Karpas-422 (cell line): ENCODE results near the gene TMEM219. TPM values are rescaled to one million over a fixed set of nuclear protein-coding genes. Genes with fewer than 3 reads are reported as not detected.

ENCODE experiments used
- DNase-seq: peaks from one replicate; pipeline ENCODE4 v3.0.0-alpha.2; 2015
- H2AFZ ChIP-seq: fragments of 200-600 bp; sonication (generic); 2 replicates; pipeline ENCODE4 v1.6.1; 2014; ENCODE audit warnings: antibody characterized with exemption, low read length, mixed read lengths
- H3K27ac ChIP-seq: fragments of 200-600 bp; sonication (generic); 2 replicates; pipeline ENCODE4 v1.5.1; 2014; ENCODE audit warnings: mild to moderate bottlenecking, low read length, moderate library complexity
- H3K27me3 ChIP-seq: fragments of 200-600 bp; sonication (generic); 2 replicates; pipeline ENCODE4 v1.6.1; 2014; ENCODE audit warnings: low read length, mixed read lengths
- H3K36me3 ChIP-seq: fragments of 200-600 bp; sonication (generic); 2 replicates; pipeline ENCODE4 v1.6.1; 2014; ENCODE audit warnings: low read length, mixed read lengths; ENCODE audit not compliant: insufficient read depth
- H3K4me1 ChIP-seq: fragments of 200-600 bp; sonication (generic); 2 replicates; pipeline ENCODE4 v1.6.1; 2014; ENCODE audit warnings: mild to moderate bottlenecking, low read length, mixed read lengths
- H3K4me2 ChIP-seq: fragments of 200-600 bp; sonication (generic); 2 replicates; pipeline ENCODE4 v1.6.1; 2014; ENCODE audit warnings: low read length, low read depth, mild to moderate bottlenecking; ENCODE audit not compliant: poor library complexity, severe bottlenecking
- H3K4me3 ChIP-seq: fragments of 200-600 bp; sonication (generic); 2 replicates; pipeline ENCODE4 v1.5.1; 2014; ENCODE audit warnings: mild to moderate bottlenecking, antibody characterized with exemption, low read length, mixed read lengths
- H3K79me2 ChIP-seq: fragments of 200-600 bp; sonication (generic); 2 replicates; pipeline ENCODE4 v1.6.1; 2014; ENCODE audit warnings: mild to moderate bottlenecking, low read length, mixed read lengths
- H3K9ac ChIP-seq: fragments of 200-600 bp; sonication (generic); 2 replicates; pipeline ENCODE4 v1.6.0; 2014; ENCODE audit warnings: low read length
- H3K9me2 ChIP-seq: fragments of 200-600 bp; sonication (generic), shearing (Covaris generic); replicated peaks from 2 replicates; pipeline ENCODE4 v1.6.0; 2014; ENCODE audit warnings: mild to moderate bottlenecking, low read length, moderate library complexity; ENCODE audit not compliant: insufficient read depth
- H3K9me3 ChIP-seq: fragments of 300-700, 200-600 bp; sonication (generic); 2 replicates; pipeline ENCODE4 v1.6.1; 2014; ENCODE audit warnings: low read length, mixed read lengths
- H4K20me1 ChIP-seq: fragments of 200-600 bp; sonication (generic); 2 replicates; pipeline ENCODE4 v1.6.1; 2014; ENCODE audit warnings: mild to moderate bottlenecking, antibody characterized with exemption, low read length, low read depth; ENCODE audit not compliant: insufficient read depth
- total RNA-seq: library from RNA; depleted of rRNA; stranded (reverse); fragments of >200 nt; shearing (Covaris generic); gene quantifications from 2 replicates; pipeline ENCODE4 v1.2.3, GENCODE V29; 2014; ENCODE audit warnings: low replicate concordance; rRNA removed

Gene TMEM219
- total RNA-seq: 120 and 128 TPM in 2 replicates

GRCh38 chr16:29961479-29962343, at the start of gene TMEM219:
TSS of gene TMEM219 (plus strand) at chr16:29962079. CDS start at chr16:29963144, 1,065 bp downstream.
- Histone ChIP-seq H3K36me3 (no peaks in the 10 kb centered on the region), H3K4me3 (peak within 1 kb of the TSS; percentile 97), H3K9me3 (no peaks in the 10 kb centered on the region), H3K27ac (peak within 1 kb of the TSS; percentile 45), H4K20me1 (no peaks in the 10 kb centered on the region), H2AFZ (peak within 1 kb of the TSS; percentile 46), H3K9ac (peak within 1 kb of the TSS; percentile 89), H3K4me1 (peaks cover 17% of the 10 kb centered on the region), H3K9me2 (no peaks in the 10 kb centered on the region), H3K4me2 (peak within 1 kb of the TSS; percentile 99), H3K79me2 (peaks cover 12% of the 10 kb centered on the region), H3K27me3 (no peaks in the 10 kb centered on the region)
- peak; percentile 97 for DNase-seq

DNA sequence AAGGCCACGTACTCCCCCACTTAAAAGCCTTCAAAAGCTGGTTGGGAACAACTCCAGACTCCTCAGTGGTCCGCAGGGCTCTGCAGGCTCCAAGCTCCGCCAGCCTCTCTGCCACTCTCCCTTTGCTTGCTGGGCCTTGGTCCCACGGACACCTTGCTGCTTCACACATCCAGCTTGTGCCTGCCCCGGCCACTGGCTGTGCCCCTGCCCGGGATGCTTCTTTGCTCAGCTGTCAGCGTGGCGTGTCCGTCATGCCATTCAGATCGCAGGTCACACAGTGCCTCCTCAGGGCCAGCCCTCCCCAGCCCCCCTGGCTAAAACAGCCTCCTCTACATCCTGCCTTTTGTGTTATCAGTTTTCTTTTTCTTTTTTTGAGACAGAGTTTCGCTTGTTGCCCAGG, 49.8 kb upstream of the TMEM219 start:
- H3K36me3 ChIP-seq: no peaks in the 10 kb centered on the region
- no peak overlapping the region for H3K4me3 ChIP-seq
- DNase-seq: no peak
- no peaks in the 10 kb centered on the region for H3K79me2 ChIP-seq
- H2AFZ ChIP-seq: no peak overlapping the region
- H3K27me3 ChIP-seq: no peaks in the 10 kb centered on the region
- no peaks in the 10 kb centered on the region for H4K20me1 ChIP-seq
- no peaks in the 10 kb centered on the region for H3K9me3 ChIP-seq
- H3K9me2 ChIP-seq: no peaks in the 10 kb centered on the region
- no peak overlapping the region for H3K9ac ChIP-seq
- H3K4me2 ChIP-seq: no peak overlapping the region
- H3K27ac ChIP-seq: no peak overlapping the region
- H3K4me1 ChIP-seq: no peaks in the 10 kb centered on the region

- Histone ChIP-seq H3K9ac (no peak overlapping the region), H3K27ac (no peak overlapping the region), H3K79me2 (no peaks in the 10 kb centered on the region), H4K20me1 (no peaks in the 10 kb centered on the region), H3K4me3 (no peak overlapping the region), H3K9me2 (no peaks in the 10 kb centered on the region), H3K36me3 (no peaks in the 10 kb centered on the region), H3K4me1 (no peaks in the 10 kb centered on the region), H3K27me3 (no peaks in the 10 kb centered on the region), H3K9me3 (no peaks in the 10 kb centered on the region), H3K4me2 (no peak overlapping the region), H2AFZ (no peak overlapping the region)
- DNase-seq: no peak
Observed at GRCh38 chr16:29913514-29913913, 48.4 kb upstream of the TMEM219 start.

DNA sequence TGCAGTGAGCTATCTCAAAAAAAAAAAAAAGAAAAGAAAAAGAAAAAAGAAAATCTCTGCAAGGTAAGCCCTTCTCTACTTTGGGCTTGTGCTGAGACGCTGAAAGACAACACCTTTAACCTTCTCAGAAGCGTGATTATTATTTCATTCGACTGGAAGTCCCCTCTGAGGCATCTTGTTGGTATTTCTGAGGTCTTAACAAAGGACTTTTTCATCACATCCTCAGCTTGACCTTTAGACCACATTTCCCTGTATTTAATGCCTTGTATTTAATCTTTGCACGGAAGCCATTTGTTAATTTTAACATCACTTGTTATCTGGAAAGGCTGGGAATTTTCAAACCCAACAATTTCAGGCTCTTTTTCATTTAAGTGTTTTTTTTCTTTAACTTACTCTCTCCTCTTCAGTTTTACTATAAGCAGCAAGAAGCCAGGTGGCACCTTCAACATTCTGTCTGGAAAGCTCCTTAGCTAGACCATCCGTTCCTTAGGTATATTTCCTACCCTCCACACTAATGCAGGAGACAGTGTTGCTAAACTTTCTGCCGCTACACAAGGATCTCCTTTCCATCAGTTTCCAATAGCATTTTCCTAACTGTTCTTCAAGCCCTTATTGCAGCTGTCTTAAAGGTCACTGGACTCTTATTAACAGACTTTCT, 46.2 kb upstream of the TMEM219 start:
- no peak overlapping the region for H3K4me3 ChIP-seq
- H3K9me2 ChIP-seq: no peaks in the 10 kb centered on the region
- no peak overlapping the region for H3K4me2 ChIP-seq
- no peaks in the 10 kb centered on the region for H3K27me3 ChIP-seq
- peaks cover 3% of the 10 kb centered on the region for H3K4me1 ChIP-seq
- H3K9ac ChIP-seq: no peak overlapping the region
- peaks cover 11% of the 10 kb centered on the region for H3K36me3 ChIP-seq
- H2AFZ ChIP-seq: no peak overlapping the region
- no peaks in the 10 kb centered on the region for H4K20me1 ChIP-seq
- H3K79me2 ChIP-seq: 0 out of 2 replicates have a peak, but pooled peaks cover 2% of the 10 kb centered on the region
- no peak overlapping the region for H3K27ac ChIP-seq
- DNase-seq: no peak
- no peaks in the 10 kb centered on the region for H3K9me3 ChIP-seq

DNA sequence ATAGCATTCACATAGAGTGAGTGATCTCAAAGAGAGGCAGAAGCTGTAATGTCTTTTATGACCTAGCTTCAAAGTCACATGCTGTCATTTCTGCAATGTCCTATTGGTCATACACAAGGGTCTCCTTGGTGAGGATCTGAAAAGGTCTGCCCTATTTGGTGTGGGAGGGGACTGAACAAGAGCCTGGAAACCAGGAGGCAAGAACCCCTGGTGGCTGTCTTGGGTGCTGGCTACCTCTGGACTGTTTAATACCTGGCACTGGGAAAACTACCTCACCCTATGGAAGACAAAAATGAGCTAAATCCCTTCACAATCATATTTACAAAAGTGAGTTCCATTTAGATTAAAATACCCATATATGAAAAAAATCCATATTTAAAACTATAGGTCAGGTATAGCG, 44.9 kb upstream of the TMEM219 start:
- Histone ChIP-seq H3K9ac (no peak overlapping the region), H2AFZ (no peak overlapping the region), H3K4me2 (no peak overlapping the region), H3K79me2 (0 out of 2 replicates have a peak, but pooled peaks cover 8% of the 10 kb centered on the region), H3K27ac (no peak overlapping the region), H3K9me3 (no peaks in the 10 kb centered on the region), H3K9me2 (no peaks in the 10 kb centered on the region), H3K27me3 (no peaks in the 10 kb centered on the region), H3K36me3 (peaks cover 17% of the 10 kb centered on the region), H3K4me3 (no peak overlapping the region), H3K4me1 (peaks cover 8% of the 10 kb centered on the region), H4K20me1 (no peaks in the 10 kb centered on the region)
- no peak for DNase-seq

- H3K36me3 ChIP-seq: peaks cover 22% of the 10 kb centered on the region
- H3K4me1 ChIP-seq: peaks cover 20% of the 10 kb centered on the region
- peaks cover 4% of the 10 kb centered on the region; the same call in 1 of the 2 replicates for H4K20me1 ChIP-seq
- no peak overlapping the region for H3K9ac ChIP-seq
- no peak overlapping the region for H3K4me3 ChIP-seq
- H3K27ac ChIP-seq: no peak overlapping the region
- H2AFZ ChIP-seq: no peak overlapping the region
- H3K4me2 ChIP-seq: no peak overlapping the region
- H3K27me3 ChIP-seq: no peaks in the 10 kb centered on the region
- H3K79me2 ChIP-seq: peaks cover 32% of the 10 kb centered on the region
- peak; percentile 40 for DNase-seq
- H3K9me3 ChIP-seq: no peaks in the 10 kb centered on the region
- H3K9me2 ChIP-seq: no peaks in the 10 kb centered on the region
Observed at GRCh38 chr16:29920288-29921033, 41.4 kb upstream of the TMEM219 start.

DNA sequence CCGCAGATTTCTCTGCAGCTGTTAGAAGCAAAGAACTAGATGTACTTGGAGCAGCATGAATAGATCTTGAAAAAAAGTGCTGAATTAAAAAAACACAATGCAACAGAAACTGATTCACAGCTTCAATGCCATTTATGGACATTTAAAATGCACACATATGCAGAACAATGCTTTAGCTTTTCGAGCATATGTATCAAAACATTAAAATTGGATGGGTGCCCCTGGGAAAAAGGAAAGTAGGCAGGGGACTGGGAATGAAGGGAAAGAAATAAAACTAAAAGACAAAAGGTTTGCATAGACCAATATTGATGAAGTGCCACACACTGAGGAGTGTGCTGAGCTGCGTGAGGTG, 40.9 kb upstream of the TMEM219 start:
- no peak overlapping the region for H3K4me3 ChIP-seq
- peaks cover 4% of the 10 kb centered on the region; the same call in 1 of the 2 replicates for H4K20me1 ChIP-seq
- no peak overlapping the region for H3K4me2 ChIP-seq
- no peak for DNase-seq
- no peaks in the 10 kb centered on the region for H3K9me3 ChIP-seq
- H3K27ac ChIP-seq: no peak overlapping the region
- H3K79me2 ChIP-seq: peaks cover 37% of the 10 kb centered on the region
- H3K9ac ChIP-seq: no peak overlapping the region
- peaks cover 22% of the 10 kb centered on the region for H3K36me3 ChIP-seq
- H2AFZ ChIP-seq: no peak overlapping the region
- H3K4me1 ChIP-seq: peaks cover 20% of the 10 kb centered on the region
- no peaks in the 10 kb centered on the region for H3K9me2 ChIP-seq
- H3K27me3 ChIP-seq: no peaks in the 10 kb centered on the region

DNA sequence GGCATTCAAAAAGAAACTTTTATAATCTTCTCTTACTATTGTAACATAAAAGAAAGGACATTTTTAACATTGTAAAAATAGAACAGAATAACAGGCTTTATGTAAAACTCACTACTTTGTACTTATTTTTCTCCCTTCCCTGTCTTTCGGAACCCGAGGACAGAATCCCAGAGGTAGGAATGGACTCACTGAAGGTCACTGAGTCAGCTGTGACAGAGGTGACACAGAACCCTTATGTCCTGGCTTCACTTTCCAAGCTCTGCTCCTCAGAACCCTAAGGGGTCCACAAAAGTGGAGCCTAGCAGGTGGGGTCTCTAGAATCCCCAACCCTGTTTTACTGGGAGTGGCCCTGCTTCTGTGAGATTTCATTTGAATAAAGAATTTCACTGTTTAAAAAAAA, 39.6 kb upstream of the TMEM219 start:
- Histone ChIP-seq H3K27ac (no peak overlapping the region), H3K27me3 (no peaks in the 10 kb centered on the region), H3K36me3 (peaks cover 22% of the 10 kb centered on the region), H3K9me3 (no peaks in the 10 kb centered on the region), H3K79me2 (peaks cover 37% of the 10 kb centered on the region), H3K4me1 (peaks cover 27% of the 10 kb centered on the region), H2AFZ (no peak overlapping the region), H3K4me3 (no peak overlapping the region), H4K20me1 (peaks cover 4% of the 10 kb centered on the region; the same call in 1 of the 2 replicates), H3K4me2 (no peak overlapping the region), H3K9ac (no peak overlapping the region), H3K9me2 (no peaks in the 10 kb centered on the region)
- no peak for DNase-seq
